Testis (tissue), 2 donors: ENCODE results near the gene EEA1.

Source experiments
- CTCF ChIP-seq, 3 experiments: fragments of 450-650 bp in 2 of 3; fragments of 200-600 bp in 1 of 3; sonication (generic) in 1 of 3; IDR thresholded peaks; one replicate each; pipeline ENCODE4 v1.5.1; 2016 to 2019; ENCODE audit warnings: antibody characterized with exemption in 3 of 3, mild to moderate bottlenecking in 2 of 3, moderate library complexity in 1 of 3
- POLR2A ChIP-seq: fragments of 450-650 bp; IDR thresholded peaks from one replicate; pipeline ENCODE4 v1.6.1; 2017; ENCODE audit warnings: antibody characterized with exemption, mild to moderate bottlenecking, moderate library complexity

- TF ChIP-seq POLR2A: no peak
- TF ChIP-seq CTCF (IDR thresholded peaks at IDR 0.05): no peak
Measured at GRCh38 chr12:92978607-92979006, 49.5 kb upstream of the EEA1 start.
